Ovary (tissue), 9 donors: Measurements from ENCODE around the gene SLX4IP. TPM values are rescaled to one million over a fixed set of nuclear protein-coding genes. Genes with fewer than 3 reads are reported as not detected.

ENCODE experiments used
- DNase-seq, 5 donors: peaks; one replicate each; pipeline ENCODE4 v3.0.0-alpha.2; 2019 to 2020
- H3K27ac ChIP-seq, 2 donors: fragments of 200-600 bp; one replicate each; pipeline versions ENCODE4 v1.5.1 to v1.8.0; 2019 to 2022
- H3K27me3 ChIP-seq: fragments of 200-600 bp; one replicate; pipeline ENCODE4 v1.8.0; 2022
- H3K36me3 ChIP-seq: fragments of 200-600 bp; sonication (generic); one replicate; pipeline ENCODE4 v1.5.1; 2019
- H3K4me1 ChIP-seq: one replicate; pipeline ENCODE4 v1.8.1; 2013; ENCODE audit warnings: mild to moderate bottlenecking, moderate library complexity; ENCODE audit not compliant: insufficient read depth
- H3K4me3 ChIP-seq: fragments of 200-600 bp; sonication (generic); one replicate; pipeline ENCODE4 v1.5.1; 2017
- H3K9me3 ChIP-seq, 2 donors: fragments of 200-600 bp in 1 of 2; sonication (generic) in 1 of 2; one replicate each; pipeline versions ENCODE4 v1.5.1 to v1.8.1; 2013 to 2019; ENCODE audit warnings: mild to moderate bottlenecking in 1 of 2, moderate library complexity in 1 of 2
- CTCF ChIP-seq, 3 donors: fragments of 450-650 bp in 2 of 3; fragments of 200-600 bp in 1 of 3; IDR thresholded peaks; one replicate each; pipeline versions ENCODE4 v1.5.1 to v1.8.0; 2016 to 2022; ENCODE audit warnings: antibody characterized with exemption in 3 of 3, mild to moderate bottlenecking in 1 of 3
- EP300 ChIP-seq: sonication (generic); formaldehyde crosslinking; IDR thresholded peaks from one replicate; pipeline ENCODE4 v1.6.1; 2017; ENCODE audit warnings: antibody characterized with exemption
- POLR2A ChIP-seq: fragments of 450-650 bp; IDR thresholded peaks from one replicate; pipeline ENCODE4 v1.6.1; 2017; ENCODE audit warnings: antibody characterized with exemption, mild to moderate bottlenecking, moderate library complexity
- WGBS, 3 donors: extraction: QIAGEN DNeasy Blood & Tissue Kit in 1 of 3; methylation state at CpG; one replicate each; pipeline versions ENCODE4 v1.1.5 to v1.1.7; 2013 to 2017; 5-methylcytosine and 5-hydroxymethylcytosine counted together
- intact Hi-C, 4 donors: fragments of 100-400 bp; cut with DNase I; formaldehyde crosslinking; loops; one replicate each; pipeline versions ENCODE4 v1.11.0 to v1.15.1; 2022 to 2023
- polyA plus RNA-seq, 2 donors: library from polyadenylated mRNA; stranded (reverse); fragments of 200-250 nt in 1 of 2; fragments of 350-450 nt in 1 of 2; fragmentation: Illumina TruSeq in 1 of 2; extraction: RNeasy Lipid Tissue Mini Kit (QIAGEN cat#74804) in 1 of 2; gene quantifications; one replicate each; pipeline ENCODE4 v1.2.3, GENCODE V29; 2013 to 2014
- total RNA-seq, 7 donors: library from RNA; depleted of rRNA in 2 of 7; stranded (reverse); fragments of >200 nt in 2 of 7; fragmentation: NEBNext Ultra II Directional in 3 of 7; extraction: Animal tissue kit (Norgen Biotek cat#: 25700) in 3 of 7; gene quantifications; one replicate each; pipeline versions ENCODE4 v1.1.0 to v1.2.4, GENCODE V29; 2016 to 2023
- donor health status: DM: no; HTN: no; CAD: no; lungs with moderate emphysema.
- donor health status: DM: no; HTN: no; CAD: no.
- donor health status: Bipolar disorder and iron deficiency.
- donor health status: DM: yes; HTN: yes; CAD: no.
- donor health status: DM: no; HTN: no; CAD: no.
- donor health status: DM: yes; HTN: yes; CAD: no.

The SLX4IP gene
- total and polyA plus RNA-seq, 9 donors, result 0.98 to 5.1 (median 2.8) TPM

GRCh38 chr20:10496465-10496864, 61.4 kb downstream of the SLX4IP start:
- no peaks in the 10 kb centered on the region for H3K4me1 ChIP-seq
- H3K36me3 ChIP-seq, result no peaks in the 10 kb centered on the region
- WGBS, 3 donors, result 94 to 98% (median 94%) methylated on average over 2 of the region's 2 CpGs
- H3K27me3 ChIP-seq, result no peaks in the 10 kb centered on the region
- no peaks in the 10 kb centered on the region for H3K9me3 ChIP-seq
- H3K4me3 ChIP-seq, result no peak overlapping the region
- DNase-seq, result no peak
- intact Hi-C loops, result no loop called here
- TF ChIP-seq CTCF (IDR thresholded peaks at IDR 0.05), result no peak
- no peak for TF ChIP-seq EP300
- TF ChIP-seq POLR2A, result no peak
- no peak overlapping the region for H3K27ac ChIP-seq

- H3K4me3 ChIP-seq, result no peak overlapping the region
- no peaks in the 10 kb centered on the region for H3K36me3 ChIP-seq
- intact Hi-C loops, result no loop called here
- no peaks in the 10 kb centered on the region for H3K27me3 ChIP-seq
- no peak overlapping the region for H3K27ac ChIP-seq
- no peaks in the 10 kb centered on the region for H3K9me3 ChIP-seq
- no peak for TF ChIP-seq POLR2A
- TF ChIP-seq CTCF (IDR thresholded peaks at IDR 0.05), result no peak
- TF ChIP-seq EP300, result no peak
- 93 to 97% (median 96%) methylated on average over 2 of the region's 2 CpGs for WGBS, 3 donors
- H3K4me1 ChIP-seq, result peaks cover 2% of the 10 kb centered on the region
- DNase-seq, result no peak
Observed at GRCh38 chr20:10497283-10497682, 62.2 kb downstream of the SLX4IP start.

- DNase-seq, result no peak
- TF ChIP-seq EP300, result no peak
- TF ChIP-seq CTCF (IDR thresholded peaks at IDR 0.05), result no peak
- TF ChIP-seq POLR2A, result no peak
- no peak overlapping the region for H3K4me3 ChIP-seq
- no peaks in the 10 kb centered on the region for H3K9me3 ChIP-seq
- no peaks in the 10 kb centered on the region for H3K27me3 ChIP-seq
- peaks cover 2% of the 10 kb centered on the region for H3K4me1 ChIP-seq
- no peaks in the 10 kb centered on the region for H3K36me3 ChIP-seq
- intact Hi-C loops, result no loop called here
- H3K27ac ChIP-seq, result no peak overlapping the region
Observed at GRCh38 chr20:10497791-10498190, 62.7 kb downstream of the SLX4IP start.

GRCh38 chr20:10498200-10498599, 63.1 kb downstream of the SLX4IP start:
- 66 to 76% (median 75%) methylated on average over 1 of the region's 1 CpG for WGBS, 3 donors
- intact Hi-C loops, result no loop called here
- H3K9me3 ChIP-seq, result no peaks in the 10 kb centered on the region
- DNase-seq, result no peak
- H3K4me3 ChIP-seq, result no peak overlapping the region
- H3K27ac ChIP-seq, result no peak overlapping the region
- no peaks in the 10 kb centered on the region for H3K27me3 ChIP-seq
- H3K36me3 ChIP-seq, result no peaks in the 10 kb centered on the region
- TF ChIP-seq EP300 (no peak), CTCF (IDR thresholded peaks at IDR 0.05) (no peak), POLR2A (no peak)
- H3K4me1 ChIP-seq, result peaks cover 2% of the 10 kb centered on the region

- intact Hi-C loops, result loop anchor here in 1 of 4 donors (5.0 kb wide), 1 partner anchor 299 kb away; no protein-coding TSS in a partner anchor
- Histone ChIP-seq H3K9me3 (no peaks in the 10 kb centered on the region), H3K27ac (no peak overlapping the region), H3K4me3 (no peak overlapping the region), H3K4me1 (peaks cover 10% of the 10 kb centered on the region), H3K36me3 (no peaks in the 10 kb centered on the region), H3K27me3 (no peaks in the 10 kb centered on the region)
- TF ChIP-seq POLR2A, result no peak
- no peak for DNase-seq
- 32 to 33% (median 32%) methylated on average over 4 of the region's 4 CpGs for WGBS, 3 donors
Observed at GRCh38 chr20:10501402-10501801, 66.3 kb downstream of the SLX4IP start.
